AG04450 (cell line): Measurements from ENCODE around the gene CCNB2. TPM values are rescaled to one million over a fixed set of nuclear protein-coding genes. Genes with fewer than 3 reads are reported as not detected.

Source experiments
- CTCF ChIA-PET: fragments of 300-600, 350-600 bp; formaldehyde crosslinking; extraction: SDS; loops from one replicate; lab custom pipeline; 2022; ENCODE audit warnings: antibody characterized with exemption, inconsistent platforms; lab: Charles Lee
- POLR2A ChIA-PET: fragments of 350-600 bp; formaldehyde crosslinking; extraction: SDS; loops from one replicate; lab custom pipeline; 2021; ENCODE audit warnings: antibody characterized with exemption, inconsistent platforms; lab: Yijun Ruan, JAX
- DNase-seq: peaks from one replicate; pipeline ENCODE4 v3.0.0-alpha.2; 2011; ENCODE audit warnings: low read depth, low spot score
- H3K27ac ChIP-seq: one replicate; pipeline ENCODE4 v1.5.1; 2012; ENCODE audit warnings: low read depth, low read length, control low read depth
- H3K27me3 ChIP-seq: one replicate; pipeline ENCODE4 v1.6.0; 2012; ENCODE audit warnings: low read length; ENCODE audit not compliant: control insufficient read depth, insufficient read depth
- H3K4me3 ChIP-seq: 2 replicates; pipeline ENCODE4 v1.5.1; 2011; ENCODE audit warnings: mild to moderate bottlenecking, low read depth, low read length, control low read depth
- H3K9me3 ChIP-seq: 2 replicates; pipeline ENCODE4 v1.5.1; 2012; ENCODE audit warnings: low read length; ENCODE audit not compliant: control insufficient read depth, insufficient read depth
- CTCF ChIP-seq: IDR thresholded peaks from 2 replicates; pipeline ENCODE4 v1.5.1; 2011; ENCODE audit warnings: low read depth, low read length, control low read depth, inconsistent platforms
- polyA plus RNA-seq: library from polyadenylated mRNA; depleted of rRNA; stranded (reverse); fragments of >200 nt; gene quantifications from 2 replicates; pipeline ENCODE4 v1.2.3, GENCODE V29; 2011

CCNB2 gene
- polyA plus RNA-seq, 1 experiment = 25.9 TPM

GRCh38 chr15:59104602-59104911 is 389 bp upstream of the CCNB2 start:
- CTCF ChIA-PET = no interaction called here
- POLR2A ChIA-PET = no interaction called here
- peak overlapping the region; percentile 92 for H3K4me3 ChIP-seq
- peak overlapping the region; percentile 86 for H3K27ac ChIP-seq
- H3K9me3 ChIP-seq = no peaks in the 10 kb centered on the region; the same call in 1 of the 2 replicates
- no peak for TF ChIP-seq CTCF
- no peaks in the 10 kb centered on the region for H3K27me3 ChIP-seq
- DNase-seq = no peak

GRCh38 chr15:59105854-59106253 is 908 bp downstream of the CCNB2 start:
- TF ChIP-seq CTCF = peak; percentile 16; the same call in 1 of the 2 replicates

GRCh38 chr15:59111251-59111650 is 6.3 kb downstream of the CCNB2 start:
- H3K27ac ChIP-seq = no peak overlapping the region
- ChIA-PET CTCF (interaction anchor here (0.9 to 1.3 kb wide), 2 partner anchors 153 to 418 kb away, joined by 3 read pairs; no protein-coding TSS in a partner anchor), POLR2A (no interaction called here)
- no peaks in the 10 kb centered on the region for H3K9me3 ChIP-seq
- no peaks in the 10 kb centered on the region for H3K27me3 ChIP-seq
- no peak for TF ChIP-seq CTCF
- no peak for DNase-seq
- H3K4me3 ChIP-seq = no peak overlapping the region

More at GRCh38 chr15:59105854-59106253, 908 bp downstream of the CCNB2 start:
- ChIA-PET CTCF (interaction anchor here (2.4 kb wide), 1 partner anchor 423 kb away, joined by 13 read pairs; no protein-coding TSS in a partner anchor), POLR2A (no interaction called here)
- Histone ChIP-seq H3K4me3 (peak overlapping the region; percentile 92), H3K27me3 (no peaks in the 10 kb centered on the region), H3K9me3 (no peaks in the 10 kb centered on the region; the same call in 1 of the 2 replicates), H3K27ac (no peak overlapping the region)
- no peak for DNase-seq

- no peak for TF ChIP-seq CTCF
- H3K9me3 ChIP-seq = no peaks in the 10 kb centered on the region
- DNase-seq = no peak
- no peak overlapping the region for H3K4me3 ChIP-seq
- H3K27ac ChIP-seq = no peak overlapping the region
- CTCF ChIA-PET = no interaction called here
- H3K27me3 ChIP-seq = no peaks in the 10 kb centered on the region
- POLR2A ChIA-PET = no interaction called here
Observed at GRCh38 chr15:59115047-59115446, 10.1 kb downstream of the CCNB2 start.

- Histone ChIP-seq H3K27ac (no peak overlapping the region), H3K27me3 (no peaks in the 10 kb centered on the region), H3K9me3 (no peaks in the 10 kb centered on the region), H3K4me3 (no peak overlapping the region)
- ChIA-PET POLR2A (no interaction called here), CTCF (no interaction called here)
- TF ChIP-seq CTCF = no peak
- no peak for DNase-seq
Observed at GRCh38 chr15:59116141-59116540, 11.2 kb downstream of the CCNB2 start.
